HG02798 (cell line): Measurements from ENCODE around the gene PXK.

Experiments
- ATAC-seq: cut with Tn5 transposase; IDR thresholded peaks from one replicate; pipeline ENCODE4 v1.9.1; 2021; ENCODE audit warnings: mild to moderate bottlenecking; ENCODE audit not compliant: unreplicated experiment, poor library complexity

PXK gene

GRCh38 chr3:58452176-58452575 lies 119.5 kb downstream of the PXK start:
- ATAC-seq, result no peak

DNA sequence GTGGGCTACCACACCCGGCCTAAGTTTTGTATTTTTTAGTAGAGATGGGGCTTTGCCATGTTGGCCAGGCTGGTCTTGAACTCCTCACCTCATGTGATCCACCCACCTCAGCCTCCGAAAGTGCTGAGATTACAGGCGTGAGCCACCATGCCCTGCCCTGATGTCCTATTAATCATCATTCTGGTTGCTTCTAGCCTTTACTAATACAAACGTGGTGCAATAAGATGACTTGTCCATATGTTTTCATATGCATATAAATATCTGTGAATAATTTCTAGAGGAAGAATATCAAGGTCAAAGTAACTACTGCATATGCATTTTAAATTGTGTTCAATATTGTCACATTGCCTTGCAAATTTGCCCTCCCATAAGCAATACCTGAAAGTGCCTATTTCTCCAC lies 126.5 kb downstream of the PXK start:
- ATAC-seq, result no peak

DNA sequence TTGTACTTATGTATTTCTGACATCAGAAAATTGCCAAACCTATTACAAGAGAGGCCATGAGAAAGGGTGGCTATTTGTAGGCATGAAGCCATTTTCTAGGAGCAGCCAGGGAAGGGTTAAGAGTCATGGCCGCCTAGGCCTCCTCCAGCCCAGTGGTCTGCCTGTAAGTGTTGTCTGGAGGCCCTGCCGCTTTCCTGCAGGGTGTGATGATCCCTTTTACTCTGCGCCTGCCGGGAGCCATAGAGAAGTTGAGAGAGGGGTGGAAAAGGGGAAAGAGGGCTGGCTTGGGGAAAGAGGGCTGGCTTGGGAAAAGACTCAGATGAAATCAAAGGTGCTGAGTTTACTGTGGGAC lies 130.1 kb downstream of the PXK start:
- ATAC-seq, result no peak

DNA sequence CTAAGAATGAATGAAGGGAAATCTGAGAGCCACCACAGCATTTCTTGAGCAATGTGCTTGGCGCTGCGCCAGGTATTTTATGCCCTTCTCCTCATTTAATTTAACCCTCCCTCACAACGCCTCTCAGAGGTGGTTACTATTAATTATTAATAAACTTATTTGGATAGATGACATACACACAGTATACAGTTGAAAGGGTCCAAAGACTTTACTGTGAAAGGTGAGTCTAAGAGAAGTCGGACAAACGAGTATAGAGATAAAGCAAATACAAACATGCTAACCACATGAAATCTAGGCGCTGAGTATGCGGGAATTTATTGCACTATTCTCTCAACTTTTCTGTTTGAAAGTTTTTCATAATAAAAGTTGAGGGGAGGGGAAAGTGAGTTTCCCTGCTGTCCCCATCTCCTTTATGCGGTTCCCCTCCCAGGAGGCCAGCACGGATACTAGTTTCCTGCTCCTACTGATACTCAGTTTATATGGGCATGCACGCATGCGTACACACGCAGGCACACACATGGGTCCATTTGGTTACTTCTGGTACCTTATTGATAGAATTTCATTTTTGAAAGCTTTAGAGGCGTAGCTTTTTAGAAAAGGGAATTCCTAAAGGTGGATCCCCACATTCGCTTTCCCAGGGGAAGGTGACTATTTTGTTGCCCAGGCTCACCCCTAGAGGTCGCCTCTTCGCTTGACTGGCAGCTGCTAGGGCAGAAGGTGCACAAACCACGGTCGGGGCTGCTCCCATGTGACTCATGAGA lies 130.7 kb downstream of the PXK start:
- ATAC-seq, result peak; percentile 93

- ATAC-seq, result no peak
Observed at GRCh38 chr3:58463942-58464271, 131.2 kb downstream of the PXK start.

- no peak for ATAC-seq
Observed at GRCh38 chr3:58464866-58465265, 132.2 kb downstream of the PXK start.

GRCh38 chr3:58466899-58467563 lies 134.3 kb downstream of the PXK start:
- no peak for ATAC-seq

- ATAC-seq, result no peak
Observed at GRCh38 chr3:58469096-58469495, 136.4 kb downstream of the PXK start.

DNA sequence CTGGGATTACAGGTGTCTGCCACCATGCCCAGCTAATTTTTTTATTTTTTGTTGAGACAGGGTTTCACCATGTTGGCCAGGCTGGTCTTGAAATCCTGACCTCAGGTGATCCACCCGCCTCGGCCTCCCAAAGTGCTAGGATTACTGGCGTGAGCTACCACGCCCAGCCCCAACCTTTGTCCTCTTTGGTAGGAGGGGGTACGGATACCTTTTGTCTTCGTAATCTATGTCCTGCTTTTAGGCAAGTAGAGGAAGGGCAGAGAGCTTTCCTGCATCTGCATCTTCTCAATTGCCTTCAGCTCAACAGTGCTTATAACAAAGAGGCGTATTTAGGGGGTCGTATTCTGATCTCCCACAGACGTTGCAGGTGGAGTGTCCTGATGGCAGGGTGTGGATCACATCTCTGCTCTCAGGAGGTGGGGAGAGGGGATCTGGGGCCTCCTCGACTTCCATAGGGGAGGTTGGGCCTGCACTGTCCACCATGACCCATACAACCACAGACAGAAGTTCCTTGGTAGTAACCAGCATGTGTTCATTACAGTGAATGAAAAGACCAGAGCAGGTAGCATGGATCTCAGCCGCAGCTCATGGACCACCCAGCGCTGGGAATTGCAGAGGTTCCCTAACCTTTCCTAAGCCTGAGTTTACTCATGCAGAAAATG lies 137.8 kb downstream of the PXK start:
- no peak for ATAC-seq

- no peak for ATAC-seq
Observed at GRCh38 chr3:58471025-58471887, 138.6 kb downstream of the PXK start.

DNA sequence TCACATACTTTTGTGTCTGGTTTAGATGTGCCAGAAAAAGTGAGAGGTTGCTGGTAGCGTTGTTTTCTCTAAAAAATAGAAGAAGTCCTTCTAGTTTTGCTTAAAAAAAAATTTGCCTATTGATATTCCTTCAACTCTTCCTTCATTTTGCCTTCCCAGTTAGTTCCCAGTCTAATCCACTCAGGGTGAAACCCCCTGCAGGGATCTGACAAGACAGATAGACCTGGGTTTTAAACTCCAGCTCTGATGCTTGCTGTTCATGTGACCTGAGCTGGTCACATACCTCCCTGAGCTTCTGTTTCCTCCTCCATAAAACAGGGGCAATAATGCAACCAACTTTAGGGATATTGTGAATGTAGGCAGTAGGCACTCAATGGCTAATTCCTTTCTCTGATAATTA lies 140.6 kb downstream of the PXK start:
- no peak for ATAC-seq

GRCh38 chr3:58474348-58474911 lies 141.7 kb downstream of the PXK start:
- no peak for ATAC-seq

DNA sequence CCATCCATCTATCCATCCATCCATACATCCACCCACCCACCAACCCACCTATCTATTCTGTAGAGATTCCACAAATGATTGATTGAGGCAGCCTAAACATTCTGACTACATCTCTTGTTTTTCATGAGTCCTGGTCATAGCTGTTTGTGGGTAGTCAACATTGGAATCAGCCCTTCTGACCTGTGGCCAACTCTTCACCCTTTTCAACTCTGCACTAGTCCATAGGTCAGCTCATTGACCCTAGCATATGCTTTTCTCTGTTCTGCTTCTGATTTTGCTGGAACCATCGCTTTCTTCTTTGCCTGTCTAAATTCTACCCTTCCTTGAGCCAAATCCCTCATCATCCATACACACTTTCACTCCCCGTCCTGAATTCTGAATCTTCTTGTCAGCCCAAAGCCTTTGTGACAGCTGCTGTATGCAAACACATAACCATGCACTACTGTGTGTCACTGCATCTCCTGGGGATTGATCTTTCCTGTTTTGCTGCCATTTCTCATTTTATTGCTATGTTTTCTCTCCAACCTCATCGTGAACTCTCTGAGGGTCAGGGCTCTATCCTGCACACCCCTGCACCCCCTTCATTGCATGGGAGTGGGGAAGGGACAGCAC lies 142.4 kb downstream of the PXK start:
- ATAC-seq, result no peak
